HepG2 (cell line): Measurements from ENCODE around the gene UFSP2. TPM values are rescaled to one million over a fixed set of nuclear protein-coding genes. Genes with fewer than 3 reads are reported as not detected.
A peak's percentile ranks its signal among the peaks of the same experiment; 100 is the strongest.

Experiments used
- ASH2L ChIP-seq: fragments of 300-600, 200-600 bp; sonication (generic); IDR thresholded peaks from 2 replicates; pipeline ENCODE4 v1.7.0; 2017; ENCODE audit warnings: low read depth, mild to moderate bottlenecking, moderate library complexity, mixed read lengths, low read length; ENCODE audit not compliant: insufficient read length
- ATF3 ChIP-seq: sonication (generic); formaldehyde crosslinking; IDR thresholded peaks from 2 replicates; pipeline ENCODE4 v1.4.0; 2020; ENCODE audit warnings: missing genetic modification reagents
- GZF1 ChIP-seq: sonication (generic); formaldehyde crosslinking; IDR thresholded peaks from 2 replicates; pipeline ENCODE4 v1.5.1; 2020; ENCODE audit warnings: mild to moderate bottlenecking, missing genetic modification reagents
- HIC2 ChIP-seq: sonication (generic); formaldehyde crosslinking; IDR thresholded peaks from 2 replicates; pipeline ENCODE4 v1.9.0; 2022; ENCODE audit warnings: low read depth, missing genetic modification reagents
- KMT2B ChIP-seq: IDR thresholded peaks from 2 replicates; pipeline ENCODE4 v1.6.1; 2016; ENCODE audit warnings: missing genetic modification reagents, missing compliant biosample characterization
- LRRFIP1 ChIP-seq: sonication (generic); formaldehyde crosslinking; conservative IDR thresholded peaks from 2 replicates; pipeline ENCODE4 v1.4.0; 2020; ENCODE audit warnings: missing genetic modification reagents
- PLSCR1 ChIP-seq: sonication (generic); formaldehyde crosslinking; IDR thresholded peaks from 2 replicates; pipeline ENCODE4 v1.5.0; 2020; ENCODE audit warnings: missing genetic modification reagents, mild to moderate bottlenecking, borderline replicate concordance
- SAFB2 ChIP-seq: sonication (generic); formaldehyde crosslinking; IDR thresholded peaks from 2 replicates; pipeline ENCODE4 v1.5.1; 2020; ENCODE audit warnings: missing genetic modification reagents, low read depth, mild to moderate bottlenecking, borderline replicate concordance
- TAF1 ChIP-seq: sonication (generic); formaldehyde crosslinking; IDR thresholded peaks from 2 replicates; pipeline ENCODE4 v1.4.0; 2020; ENCODE audit warnings: missing genetic modification reagents
- UBTF ChIP-seq: sonication (generic); formaldehyde crosslinking; IDR thresholded peaks from 2 replicates; pipeline ENCODE4 v1.4.0; 2020; ENCODE audit warnings: mild to moderate bottlenecking, missing genetic modification reagents
- YEATS4 ChIP-seq: sonication (generic); formaldehyde crosslinking; IDR thresholded peaks from 2 replicates; pipeline ENCODE4 v1.4.0; 2020; ENCODE audit warnings: missing genetic modification reagents, borderline replicate concordance
- ZBTB42 ChIP-seq: sonication (generic); formaldehyde crosslinking; IDR thresholded peaks from 2 replicates; pipeline ENCODE4 v1.5.0; 2020; ENCODE audit warnings: mild to moderate bottlenecking, missing genetic modification reagents
- ZBTB7B ChIP-seq: sonication (generic); formaldehyde crosslinking; IDR thresholded peaks from 2 replicates; pipeline ENCODE4 v1.4.0; 2020; ENCODE audit warnings: missing genetic modification reagents
- ZNF138 ChIP-seq: sonication (generic); formaldehyde crosslinking; IDR thresholded peaks from 2 replicates; pipeline ENCODE4 v1.5.0; 2020; ENCODE audit warnings: mild to moderate bottlenecking, low read depth, missing genetic modification reagents
- ZNF343 ChIP-seq: sonication (generic); formaldehyde crosslinking; IDR thresholded peaks from 2 replicates; pipeline ENCODE4 v1.4.0; 2020; ENCODE audit warnings: mild to moderate bottlenecking, missing genetic modification reagents
- polyA plus RNA-seq, 8 experiments: library from polyadenylated mRNA; depleted of rRNA in 3 of 8; stranded (reverse) in 7 of 8; unstranded in 1 of 8; fragments of >200 nt; fragmentation: Illumina TruSeq in 4 of 8; extraction: Trizol in 4 of 8; gene quantifications; 2 replicates each; pipeline versions ENCODE4 v1.2.1 to v1.2.3, GENCODE V29; 2011 to 2016; ENCODE audit warnings: low read depth in 4 of 8, missing spikeins in 1 of 8, mixed read lengths in 1 of 8; ENCODE audit not compliant: insufficient read depth in 1 of 8
- total RNA-seq, 5 experiments: library from RNA; depleted of rRNA; stranded (reverse); fragments of >200 nt; fragmentation: Illumina TruSeq; extraction: Trizol; gene quantifications; 2 replicates each; pipeline ENCODE4 v1.2.3, GENCODE V29; 2016; ENCODE audit warnings: low read depth in 1 of 5

The UFSP2 gene
- total and polyA plus RNA-seq, 2 of the 13 experiments (the other 11 are each of a cell fraction or from before 2014, with no cell fraction given), result 24.1 to 32.3 TPM

- TF ChIP-seq ASH2L (peak; percentile 66), ZBTB42 (0 out of 2 replicates have a peak, but pooled peaks have one; percentile 1), ZBTB7B (CRISPR knock-in tag) (no peak; the same call in 1 of the 2 replicates), YEATS4 (no peak), SAFB2 (CRISPR knock-in tag) (no peak), GZF1 (no peak), ZNF343 (CRISPR knock-in tag) (0 out of 2 replicates have a peak, but pooled peaks have one; percentile 12), LRRFIP1 (no peak), TAF1 (CRISPR knock-in tag) (peak; percentile 55), HIC2 (CRISPR knock-in tag) (0 out of 2 replicates have a peak, but pooled peaks have one; percentile 14), ATF3 (CRISPR knock-in tag) (no peak), UBTF (CRISPR knock-in tag) (peak; percentile 72; the same call in 1 of the 2 replicates), PLSCR1 (CRISPR knock-in tag) (0 out of 2 replicates have a peak, but pooled peaks have one; percentile 7), ZNF138 (CRISPR knock-in tag) (no peak), KMT2B (peak; percentile 80)
Measured at GRCh38 chr4:185396724-185397385, 28.9 kb downstream of the UFSP2 start, which contains the start of gene ANKRD37 (continued).
